ENCODE measurements around the gene MORN5.
A peak's percentile ranks its signal among the peaks of the same experiment; 100 is the strongest.

MORN5 gene

DNA sequence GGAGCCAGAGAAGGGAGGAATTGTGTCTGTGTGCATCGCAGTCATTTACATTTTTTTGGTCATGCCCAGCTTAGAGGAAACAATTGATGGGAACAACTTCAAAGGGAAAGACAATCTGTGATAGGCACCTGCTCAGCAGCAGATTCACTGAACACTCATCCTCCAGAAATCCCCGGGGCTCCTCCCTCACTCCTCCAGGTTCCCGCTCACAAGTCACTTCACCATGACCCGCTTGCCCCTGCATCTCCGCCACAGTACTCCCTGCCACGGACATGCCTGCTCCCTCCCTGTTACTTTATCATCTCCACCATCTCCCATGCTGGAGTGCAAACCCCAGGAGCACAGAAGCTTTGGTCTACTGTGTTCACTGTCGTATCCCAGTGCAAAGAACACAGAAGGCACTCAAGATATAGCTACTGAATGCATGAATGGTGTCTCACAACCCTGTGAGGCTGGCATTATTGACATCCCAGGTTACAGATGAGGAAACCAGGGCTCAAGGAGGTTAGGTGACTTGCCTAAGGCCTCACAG lies 52.8 kb downstream of the MORN5 start:
- TF ChIP-seq, protein P1, sequence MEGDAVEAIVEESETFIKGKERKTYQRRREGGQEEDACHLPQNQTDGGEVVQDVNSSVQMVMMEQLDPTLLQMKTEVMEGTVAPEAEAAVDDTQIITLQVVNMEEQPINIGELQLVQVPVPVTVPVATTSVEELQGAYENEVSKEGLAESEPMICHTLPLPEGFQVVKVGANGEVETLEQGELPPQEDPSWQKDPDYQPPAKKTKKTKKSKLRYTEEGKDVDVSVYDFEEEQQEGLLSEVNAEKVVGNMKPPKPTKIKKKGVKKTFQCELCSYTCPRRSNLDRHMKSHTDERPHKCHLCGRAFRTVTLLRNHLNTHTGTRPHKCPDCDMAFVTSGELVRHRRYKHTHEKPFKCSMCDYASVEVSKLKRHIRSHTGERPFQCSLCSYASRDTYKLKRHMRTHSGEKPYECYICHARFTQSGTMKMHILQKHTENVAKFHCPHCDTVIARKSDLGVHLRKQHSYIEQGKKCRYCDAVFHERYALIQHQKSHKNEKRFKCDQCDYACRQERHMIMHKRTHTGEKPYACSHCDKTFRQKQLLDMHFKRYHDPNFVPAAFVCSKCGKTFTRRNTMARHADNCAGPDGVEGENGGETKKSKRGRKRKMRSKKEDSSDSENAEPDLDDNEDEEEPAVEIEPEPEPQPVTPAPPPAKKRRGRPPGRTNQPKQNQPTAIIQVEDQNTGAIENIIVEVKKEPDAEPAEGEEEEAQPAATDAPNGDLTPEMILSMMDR (conservative IDR thresholded peaks at IDR 0.05) = no peak
- no peak overlapping the region for H3K27ac ChIP-seq

DNA sequence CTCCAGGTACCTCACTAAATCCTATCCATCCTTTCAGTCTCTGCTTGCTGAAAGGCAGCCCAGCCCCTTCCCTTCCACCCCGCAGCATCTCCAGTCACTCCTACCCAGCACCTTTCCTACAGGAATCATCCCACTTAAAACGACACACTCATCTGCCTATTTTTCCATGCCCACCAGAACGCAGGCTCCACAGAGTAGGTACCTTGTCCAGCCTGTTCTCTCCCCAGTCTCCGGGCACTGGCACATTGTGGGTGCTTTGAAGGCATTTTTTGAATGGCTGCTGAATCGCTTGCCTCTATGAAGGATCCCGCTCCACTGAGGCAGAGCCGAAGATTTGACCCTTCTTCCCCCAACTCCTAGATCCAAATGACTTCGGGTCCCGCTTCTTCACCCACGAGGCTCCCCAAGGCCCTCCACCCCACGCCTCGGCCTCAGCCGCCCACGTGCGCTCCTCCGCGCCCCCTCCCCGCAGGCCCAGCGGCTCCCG lies 53.4 kb downstream of the MORN5 start:
- TF ChIP-seq, protein P1 (conservative IDR thresholded peaks at IDR 0.05) = no peak
- H3K27ac ChIP-seq = peak overlapping the region; percentile 47; the same call in 1 of the 2 replicates

DNA sequence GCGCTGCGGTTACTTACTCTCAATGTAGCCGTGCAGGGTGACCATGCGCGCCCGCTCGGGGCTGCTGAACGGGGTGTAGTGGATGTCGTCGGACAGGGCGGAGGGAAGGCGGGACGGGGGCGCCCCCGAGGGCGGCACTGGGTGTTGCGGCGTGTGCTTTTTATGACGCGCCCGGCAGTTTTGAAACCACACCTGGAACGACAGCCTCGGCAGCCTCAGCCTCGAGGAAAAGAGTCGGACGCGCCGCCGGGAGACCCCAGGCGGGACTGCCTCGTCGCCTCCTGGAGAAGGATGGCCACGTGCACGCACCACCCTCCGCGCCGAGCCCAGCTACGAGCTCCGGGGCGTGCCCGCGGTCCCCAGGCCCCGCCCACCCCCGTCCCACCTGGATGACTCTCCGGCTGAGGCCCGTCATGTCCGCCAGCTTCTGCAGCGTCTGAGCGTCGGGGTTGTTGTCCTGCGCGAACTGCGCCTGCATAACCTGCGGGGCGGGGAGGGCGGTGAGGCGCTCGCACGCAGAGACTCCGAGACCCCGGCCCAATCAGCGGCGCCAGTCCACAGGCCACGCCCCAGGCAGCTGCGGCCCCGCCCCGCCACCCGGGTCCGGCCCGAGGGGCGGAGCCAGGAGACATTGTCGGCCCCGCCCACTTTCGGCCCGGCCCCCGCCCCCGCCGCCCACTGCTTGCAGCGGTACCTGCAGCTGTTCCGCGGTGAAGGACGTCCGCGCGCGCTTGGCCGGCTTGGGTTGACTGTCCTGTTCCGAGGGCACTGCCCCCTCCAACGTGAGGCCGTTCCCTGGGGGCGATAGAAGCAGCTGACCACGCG lies 54.1 kb downstream of the MORN5 start:
- TF ChIP-seq, protein P1 (conservative IDR thresholded peaks at IDR 0.05) = no peak
- peak overlapping the region; percentile 47; the same call in 1 of the 2 replicates for H3K27ac ChIP-seq

DNA sequence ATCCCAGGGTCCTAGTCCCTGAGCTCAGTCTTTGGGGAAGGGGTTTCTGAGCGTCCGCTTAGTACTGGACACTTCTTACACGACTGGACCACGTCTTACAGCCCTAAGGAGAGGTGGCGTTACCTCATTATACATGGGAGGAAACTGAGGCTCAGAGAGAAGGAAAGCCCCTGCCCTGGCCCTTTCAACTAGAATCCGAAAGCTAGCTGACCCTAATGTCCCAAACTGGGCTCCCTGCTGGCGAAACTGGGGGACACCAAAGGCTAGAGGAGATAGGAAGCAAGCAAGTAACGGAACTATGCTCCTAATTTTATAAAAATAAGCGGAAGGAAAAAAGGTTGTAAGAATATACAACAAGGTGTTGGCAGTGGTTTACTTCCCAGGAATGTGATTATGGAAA lies 54.8 kb downstream of the MORN5 start:
- peak overlapping the region; percentile 47; the same call in 1 of the 2 replicates for H3K27ac ChIP-seq
- TF ChIP-seq, protein P1 (conservative IDR thresholded peaks at IDR 0.05) = no peak

DNA sequence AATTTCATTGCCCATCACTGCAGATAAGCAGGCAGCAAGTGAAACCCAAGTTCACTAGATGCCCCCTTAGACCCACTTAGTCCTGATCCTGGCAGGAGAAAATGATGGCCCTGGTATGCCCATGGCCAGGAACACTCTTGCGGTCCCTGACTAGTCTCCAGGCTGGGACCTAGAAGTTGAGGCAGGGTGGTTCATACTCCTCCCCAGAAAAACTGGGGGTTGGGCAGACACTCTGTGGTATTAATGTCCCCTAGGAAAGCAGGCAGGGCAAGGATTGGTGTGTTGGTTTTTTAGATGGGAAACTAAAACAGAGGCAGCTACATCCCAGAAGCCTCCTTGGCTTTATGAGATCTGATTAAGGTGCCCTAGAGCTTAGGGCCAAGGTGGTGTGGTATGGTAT lies 56.0 kb downstream of the MORN5 start:
- no peak overlapping the region for H3K27ac ChIP-seq
- TF ChIP-seq, protein P1 (conservative IDR thresholded peaks at IDR 0.05) = no peak

DNA sequence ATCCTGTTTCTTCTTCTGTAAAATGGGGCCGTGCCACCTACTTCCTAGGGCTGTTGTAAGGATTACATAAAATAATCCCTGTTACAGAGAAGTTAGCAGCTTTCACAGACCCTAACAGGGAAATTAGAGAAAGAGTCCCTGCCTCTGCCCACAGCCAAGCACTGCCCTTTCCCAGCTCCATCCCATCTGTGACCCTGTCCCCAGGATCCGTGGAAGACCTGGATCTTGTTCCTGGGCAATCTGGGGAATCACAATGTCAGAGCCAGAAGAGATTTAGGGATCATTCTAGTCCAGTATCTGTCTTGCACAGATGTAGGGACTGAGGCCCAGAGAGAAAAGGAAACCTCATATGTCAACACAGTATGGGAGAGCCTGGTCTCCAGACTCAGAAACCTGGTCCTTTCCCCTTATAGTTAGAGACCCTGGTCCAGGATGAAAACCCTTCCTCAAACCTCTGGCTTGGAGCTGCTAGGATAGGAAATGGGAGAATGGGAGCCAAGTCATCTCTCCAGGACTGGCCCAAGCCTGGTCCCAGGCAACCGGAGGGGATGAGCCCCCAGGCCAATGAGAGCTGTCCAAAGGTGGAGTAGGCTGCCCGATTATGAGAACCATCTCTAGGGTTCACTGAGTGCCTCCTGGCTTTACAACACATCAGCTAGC lies 56.6 kb downstream of the MORN5 start:
- TF ChIP-seq, protein P1 (conservative IDR thresholded peaks at IDR 0.05) = no peak
- H3K27ac ChIP-seq = no peak overlapping the region

DNA sequence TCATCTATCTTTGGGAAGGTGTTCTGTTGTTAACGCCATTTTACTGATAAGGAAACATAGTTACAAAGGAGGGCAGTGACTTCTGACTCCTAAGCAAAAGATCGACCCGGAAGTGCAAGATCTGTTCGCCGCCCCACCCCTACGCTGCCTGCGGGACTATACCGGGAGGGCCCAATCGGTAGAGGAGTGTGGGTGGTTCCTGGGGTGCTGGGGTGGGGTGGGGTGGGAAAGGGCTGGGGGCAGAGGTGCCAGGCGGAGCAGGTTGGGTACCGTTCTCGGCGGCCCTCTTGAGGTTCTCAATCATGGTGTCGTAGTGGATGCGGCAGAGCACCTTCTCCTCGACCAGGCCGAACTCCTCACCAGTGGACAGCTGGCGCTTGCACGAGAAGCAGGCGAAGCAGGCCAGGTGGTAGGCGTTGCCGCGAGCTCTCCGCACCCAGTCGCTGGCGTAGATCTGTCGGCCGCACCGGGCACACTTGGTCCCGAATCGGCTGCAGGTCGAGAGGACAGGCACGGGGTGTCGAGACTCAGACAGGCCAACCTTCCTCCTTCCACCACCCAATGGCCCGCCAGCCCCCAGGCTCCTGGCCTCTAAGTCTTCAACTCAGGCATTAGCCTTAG lies 57.2 kb downstream of the MORN5 start:
- TF ChIP-seq, protein P1 (conservative IDR thresholded peaks at IDR 0.05) = no peak
- peak overlapping the region; percentile 45 for H3K27ac ChIP-seq

Measured in VCaP (cell line).